ENCODE measurements around the gene SAMD4A.
A peak's percentile ranks its signal among the peaks of the same experiment; 100 is the strongest.
"Not testable (repeated sequence)": the region's sequence is repeated elsewhere in the genome, so short reads cannot be mapped to it uniquely, and the experiment has no call there.

SAMD4A gene

DNA sequence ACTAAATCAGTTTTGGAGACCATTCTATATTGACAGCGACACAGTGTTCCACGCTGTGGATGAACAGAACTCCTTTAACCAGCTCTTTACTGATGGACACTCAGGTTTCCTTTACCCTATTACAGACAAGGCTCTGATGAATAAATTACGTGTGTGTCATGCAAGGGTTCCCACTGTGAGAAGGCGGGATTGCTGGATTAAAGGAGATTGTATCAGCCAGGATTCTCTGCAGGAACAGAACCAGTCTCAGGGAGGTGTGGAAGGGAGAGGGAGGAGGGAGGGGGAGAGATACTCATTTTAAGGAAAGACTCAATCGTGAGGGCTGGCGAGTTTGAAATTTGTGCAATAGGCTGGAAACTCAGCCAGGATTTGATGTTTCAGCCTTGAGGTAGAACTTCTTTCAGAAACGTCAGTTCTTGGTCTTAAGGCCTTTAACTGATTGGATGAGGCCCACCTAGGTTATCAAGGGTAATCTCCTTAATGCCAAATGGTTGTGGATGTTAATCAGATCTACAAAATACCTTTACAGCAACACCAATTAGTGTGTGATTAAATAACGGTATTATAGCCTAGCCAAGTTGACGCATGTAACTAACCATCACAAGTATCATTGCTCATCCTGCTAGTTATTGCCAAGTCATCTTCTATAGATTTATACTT is 231.7 kb downstream of the SAMD4A start:
- no peak for FAIRE-seq
- no peak for DNase-seq (ENCODE audit: insufficient read length, low spot score)
- TF ChIP-seq POLR2A (IDR thresholded peaks at IDR 0.05; ENCODE audit: low read depth, low read length): no peak

DNA sequence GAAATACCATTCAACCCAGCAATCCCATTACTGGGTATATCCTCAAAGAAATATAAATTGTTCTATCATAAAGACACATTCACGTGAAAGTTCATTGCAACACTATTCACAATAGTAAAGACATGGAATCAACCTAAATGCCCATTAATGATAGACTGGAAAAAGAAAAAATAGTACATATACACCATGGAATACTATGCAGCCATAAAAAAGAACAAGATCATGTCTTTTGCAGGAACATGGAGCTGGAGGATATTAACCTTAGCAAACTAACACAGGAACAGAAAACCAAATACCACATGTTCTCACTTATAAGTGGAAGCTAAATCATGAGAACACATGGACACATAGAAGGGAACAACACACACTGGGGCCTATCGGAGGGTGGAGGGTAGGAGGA is 234.6 kb downstream of the SAMD4A start:
- FAIRE-seq; DNase-seq (ENCODE audit: insufficient read length, low spot score): not testable (repeated sequence)

DNA sequence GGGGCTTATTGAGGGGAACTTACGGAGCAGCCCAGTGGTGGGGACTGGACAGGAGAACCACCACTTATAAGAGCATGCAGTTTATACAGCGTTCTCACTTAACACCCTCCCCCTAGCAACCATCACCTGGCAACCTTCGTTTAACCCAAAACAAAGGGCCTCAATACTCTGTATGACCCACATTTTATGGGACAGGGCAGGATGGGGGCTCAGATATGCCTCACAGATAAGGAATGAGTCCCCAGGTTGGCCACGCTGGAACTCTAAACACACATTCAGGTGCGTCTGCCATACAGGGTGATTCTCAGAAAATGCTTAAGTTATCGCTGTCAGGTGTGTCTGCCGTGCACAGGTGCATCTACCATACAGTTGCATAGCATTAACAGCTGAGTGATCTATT is 236.5 kb downstream of the SAMD4A start:
- no peak for DNase-seq (ENCODE audit: insufficient read length, low spot score)
- TF ChIP-seq POLR2A (IDR thresholded peaks at IDR 0.05; ENCODE audit: low read depth, low read length): no peak
- FAIRE-seq: no peak

DNA sequence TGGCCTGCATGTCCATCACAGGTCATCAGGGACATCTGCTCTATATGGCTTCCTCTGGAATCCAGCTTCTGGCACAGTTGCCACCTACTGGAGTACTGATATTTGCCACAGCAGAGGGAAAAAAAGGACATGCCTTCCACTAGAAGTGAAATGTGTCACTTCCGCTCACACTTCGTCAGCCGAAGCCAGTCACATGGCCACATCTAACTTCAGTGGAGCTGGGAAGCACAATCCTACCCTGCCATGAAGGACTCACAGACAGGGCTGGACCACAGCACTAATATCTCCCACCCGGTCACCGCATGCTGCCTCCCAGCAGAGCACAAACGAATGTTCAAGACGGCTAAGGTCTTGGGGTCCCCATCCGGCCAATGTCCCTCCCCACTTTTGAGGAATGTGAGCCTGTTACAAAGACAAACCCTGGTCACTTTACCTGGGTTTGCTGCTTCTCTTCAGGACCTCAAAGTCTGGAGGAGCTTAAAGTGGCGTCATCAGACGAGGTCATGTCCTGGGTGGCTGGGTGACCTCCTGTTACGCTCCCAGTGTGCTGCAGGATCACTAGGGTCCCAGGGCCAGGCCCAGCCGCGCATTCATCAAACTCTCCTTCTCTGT is 237.1 kb downstream of the SAMD4A start:
- TF ChIP-seq POLR2A (IDR thresholded peaks at IDR 0.05; ENCODE audit: low read depth, low read length): no peak
- no peak for DNase-seq (ENCODE audit: insufficient read length, low spot score)
- FAIRE-seq: no peak

DNA sequence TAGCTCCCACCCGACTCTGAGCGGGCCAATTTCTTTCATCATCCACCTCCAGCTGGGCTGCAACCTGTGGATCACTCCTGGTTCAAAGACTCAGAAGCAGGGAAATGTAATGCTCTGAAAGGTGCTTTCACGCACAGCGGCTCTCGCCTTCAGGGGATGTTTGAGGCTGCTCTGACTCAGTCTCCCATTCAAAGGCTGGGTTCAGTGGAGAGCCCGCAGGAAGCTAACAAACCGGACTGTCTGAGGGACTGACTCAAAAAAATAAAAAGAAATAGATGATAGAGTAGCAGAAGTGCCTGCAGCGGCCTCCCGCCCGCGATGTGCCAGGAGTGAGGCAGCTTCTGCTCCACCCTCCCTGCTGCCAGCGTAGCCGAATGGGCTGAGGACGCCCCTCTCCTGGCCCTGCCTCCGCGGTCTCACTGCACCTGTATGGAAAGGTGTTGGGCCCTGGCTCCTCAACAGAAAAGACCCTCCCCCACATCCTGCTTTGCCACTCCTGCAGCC is 237.7 kb downstream of the SAMD4A start:
- TF ChIP-seq POLR2A (IDR thresholded peaks at IDR 0.05; ENCODE audit: low read depth, low read length): no peak
- FAIRE-seq (no peak), DNase-seq (ENCODE audit: insufficient read length, low spot score) (no peak)

DNA sequence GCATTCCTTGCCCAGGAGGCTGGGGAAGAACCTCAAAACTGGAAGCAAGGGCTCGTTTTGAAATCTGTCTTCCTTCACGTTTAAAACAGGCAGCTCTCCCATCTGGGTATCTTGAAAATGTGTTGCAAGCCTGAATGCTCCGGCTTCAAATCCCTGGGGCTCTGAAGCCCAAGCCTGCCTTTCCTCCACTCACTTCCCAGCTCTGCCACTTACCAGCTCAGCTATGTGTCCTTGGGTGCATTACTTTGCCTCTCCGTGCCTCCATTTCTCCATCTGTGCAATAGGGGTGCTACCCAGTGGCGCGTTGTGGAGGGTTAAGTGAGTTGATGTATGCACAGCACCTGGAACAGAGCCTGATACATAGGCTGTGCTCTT is 238.1 kb downstream of the SAMD4A start:
- DNase-seq (ENCODE audit: insufficient read length, low spot score) (no peak), FAIRE-seq (no peak)
- TF ChIP-seq POLR2A (IDR thresholded peaks at IDR 0.05; ENCODE audit: low read depth, low read length): no peak

DNA sequence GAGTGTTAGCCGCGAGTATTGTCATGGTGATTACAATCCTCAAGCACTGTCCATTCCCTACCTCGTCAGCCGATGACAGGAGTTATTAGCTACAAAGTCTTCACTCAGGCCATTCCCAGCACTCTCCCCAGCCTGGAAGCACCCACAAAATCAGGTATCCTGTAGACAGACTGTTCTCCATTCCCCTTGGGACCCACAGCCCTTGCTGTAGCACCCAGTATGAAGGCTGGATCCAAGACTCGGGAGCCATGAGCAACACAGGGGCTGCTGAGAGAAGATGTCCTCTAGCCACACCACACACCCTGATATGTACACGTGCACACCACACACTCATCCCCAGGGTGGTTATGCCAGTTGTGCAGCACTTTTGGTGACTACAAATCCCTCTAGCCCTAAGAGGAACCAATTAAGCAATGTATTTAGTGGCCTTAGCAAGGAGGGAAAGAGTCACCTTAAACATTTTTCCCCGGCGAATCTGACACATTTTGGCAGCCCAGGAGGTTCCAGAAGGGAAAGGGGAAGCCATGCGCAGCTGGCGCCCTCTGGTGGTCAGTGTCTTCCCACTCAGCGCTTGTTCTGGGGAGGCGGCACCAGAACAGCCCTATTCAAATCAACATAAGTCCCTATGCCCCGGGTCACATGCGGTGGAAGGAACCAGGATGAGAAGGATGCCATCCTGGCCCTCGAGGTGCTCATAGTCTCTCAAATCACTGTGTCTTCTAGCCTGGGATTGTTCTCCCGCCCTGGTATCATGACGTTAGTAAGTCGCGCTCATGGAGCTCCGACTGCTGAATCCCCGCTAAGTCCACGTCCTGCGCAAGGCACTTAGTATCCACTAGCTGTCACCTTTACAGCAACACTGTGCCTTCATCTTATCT is 238.8 kb downstream of the SAMD4A start:
- no peak for TF ChIP-seq POLR2A (IDR thresholded peaks at IDR 0.05; ENCODE audit: low read depth, low read length)
- no peak for FAIRE-seq
- peak; percentile 47 for DNase-seq (ENCODE audit: insufficient read length, low spot score)

DNA sequence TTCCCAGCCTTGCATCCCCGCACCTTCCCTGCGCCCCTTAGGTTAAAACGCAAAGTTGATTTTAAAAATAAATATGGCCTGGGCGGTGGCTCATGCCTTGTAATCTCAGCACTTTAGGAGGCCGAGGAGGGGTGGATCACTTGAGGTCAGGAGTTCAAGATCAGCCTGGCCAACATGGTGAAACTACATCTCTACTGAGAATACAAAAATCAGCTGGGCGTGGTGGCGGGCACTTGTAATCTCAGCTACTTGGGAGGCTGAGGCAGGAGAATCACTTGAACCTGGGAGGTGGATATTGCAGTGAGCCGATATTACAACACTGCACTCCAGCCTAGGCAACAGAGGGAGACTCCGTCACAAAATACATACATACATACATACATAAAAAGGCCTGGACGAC is 239.7 kb downstream of the SAMD4A start:
- no peak for TF ChIP-seq POLR2A (IDR thresholded peaks at IDR 0.05; ENCODE audit: low read depth, low read length)
- DNase-seq (ENCODE audit: insufficient read length, low spot score): no peak
- no peak for FAIRE-seq

DNA sequence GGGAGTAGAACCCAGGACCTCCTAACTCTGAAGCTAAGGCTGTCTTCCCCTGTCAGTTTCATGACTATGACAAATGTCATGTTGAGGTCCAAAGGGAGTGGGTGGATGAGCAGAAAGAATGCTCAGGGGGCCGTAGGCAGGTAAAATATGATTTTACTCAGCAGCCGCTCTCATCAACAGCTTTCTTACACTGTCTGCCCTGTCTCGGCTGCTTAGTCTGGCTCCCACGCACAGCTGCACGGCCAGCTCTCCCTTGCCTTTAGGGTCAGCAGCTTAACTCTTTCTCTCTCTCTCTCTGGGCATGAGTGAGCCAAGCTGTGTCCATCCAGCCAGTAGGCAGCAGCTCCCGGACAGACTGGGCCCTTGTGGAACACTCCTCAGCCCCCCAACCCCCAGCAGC is 240.5 kb downstream of the SAMD4A start:
- DNase-seq (ENCODE audit: insufficient read length, low spot score) (no peak), FAIRE-seq (no peak)
- no peak for TF ChIP-seq POLR2A (IDR thresholded peaks at IDR 0.05; ENCODE audit: low read depth, low read length)

DNA sequence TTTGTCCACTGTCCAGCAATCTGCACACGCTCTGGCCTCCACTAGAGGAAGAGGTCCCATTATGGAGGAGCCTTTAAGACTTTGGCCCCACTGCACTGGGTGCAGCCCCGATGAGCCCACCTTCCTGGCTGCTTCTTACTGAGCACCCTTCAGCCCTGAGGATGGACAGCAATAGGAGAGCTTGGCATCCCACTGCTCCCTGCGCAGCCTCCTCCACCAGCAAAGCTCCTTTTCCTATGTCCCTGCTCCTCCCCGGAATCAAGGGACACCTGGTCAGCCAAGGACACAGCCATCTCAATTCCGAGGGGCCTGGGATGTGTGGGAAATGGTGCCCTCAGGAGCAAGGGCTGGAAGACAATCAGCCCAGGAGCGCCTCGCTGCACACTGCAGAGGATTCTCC is 241.0 kb downstream of the SAMD4A start:
- no peak for FAIRE-seq
- no peak for TF ChIP-seq POLR2A (IDR thresholded peaks at IDR 0.05; ENCODE audit: low read depth, low read length)
- no peak for DNase-seq (ENCODE audit: insufficient read length, low spot score)

DNA sequence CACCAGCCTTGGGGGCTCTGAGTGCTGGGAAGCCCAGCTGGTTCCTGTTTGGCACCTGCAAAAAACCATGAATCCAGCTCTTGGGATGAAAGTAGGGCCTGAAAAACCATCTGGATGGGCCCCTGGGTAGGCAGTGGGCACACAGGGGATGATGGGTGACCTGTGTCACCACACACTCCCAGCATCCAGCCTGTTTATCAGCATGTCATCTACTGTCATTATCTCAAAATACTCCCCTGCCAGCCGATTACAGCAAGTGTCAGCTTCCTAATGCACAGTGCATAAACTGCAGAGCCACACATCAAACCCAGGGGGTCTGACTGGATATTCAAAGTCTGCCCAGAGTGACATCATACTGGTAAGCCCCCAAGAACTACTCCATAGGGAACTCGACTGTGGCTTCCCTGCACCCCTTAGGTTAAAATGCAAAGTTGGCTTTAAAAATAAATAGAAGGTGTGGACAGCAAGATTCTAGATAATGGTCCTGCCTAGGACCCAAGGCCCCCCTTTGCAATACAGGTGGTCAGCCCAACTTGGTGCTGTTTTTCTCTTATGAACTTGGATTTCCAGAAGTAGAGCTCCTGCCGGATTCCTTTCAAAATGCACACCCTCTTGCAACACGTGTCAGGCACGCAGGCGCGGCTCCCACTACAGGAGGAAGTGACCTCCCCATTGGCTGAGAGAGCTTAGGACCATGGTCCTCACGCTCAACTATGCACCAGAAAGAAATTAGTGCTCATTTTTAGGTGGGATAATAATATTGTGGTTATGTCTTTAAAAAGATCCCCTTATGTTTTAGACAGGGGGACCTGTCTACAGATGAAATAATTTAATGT is 241.6 kb downstream of the SAMD4A start:
- TF ChIP-seq POLR2A (IDR thresholded peaks at IDR 0.05; ENCODE audit: low read depth, low read length): no peak

DNA sequence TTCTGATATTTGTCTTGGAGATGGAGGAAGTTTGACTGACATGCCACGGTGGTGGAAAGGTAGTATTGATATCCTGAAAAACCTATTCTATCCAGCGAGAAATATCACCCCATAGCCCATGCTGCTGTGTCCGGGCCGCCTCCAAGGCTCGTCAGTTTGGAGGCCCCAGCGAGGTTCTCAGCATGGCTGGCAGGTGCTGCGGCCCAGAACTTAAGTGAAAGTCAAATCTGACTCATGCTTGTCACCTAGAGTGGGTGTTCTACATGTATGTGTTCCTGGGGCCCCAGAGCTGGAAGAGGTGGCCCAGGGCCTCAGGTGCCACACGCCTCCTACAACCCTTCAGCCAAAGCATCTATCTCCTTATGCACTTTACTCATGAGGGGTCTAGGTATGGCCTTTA is 242.8 kb downstream of the SAMD4A start:
- FAIRE-seq: no peak
- TF ChIP-seq POLR2A (IDR thresholded peaks at IDR 0.05; ENCODE audit: low read depth, low read length): no peak
- no peak for DNase-seq (ENCODE audit: insufficient read length, low spot score)

More for the DNA sequence above, 241.6 kb downstream of the SAMD4A start:
- DNase-seq (ENCODE audit: insufficient read length, low spot score) (no peak), FAIRE-seq (no peak)

DNA sequence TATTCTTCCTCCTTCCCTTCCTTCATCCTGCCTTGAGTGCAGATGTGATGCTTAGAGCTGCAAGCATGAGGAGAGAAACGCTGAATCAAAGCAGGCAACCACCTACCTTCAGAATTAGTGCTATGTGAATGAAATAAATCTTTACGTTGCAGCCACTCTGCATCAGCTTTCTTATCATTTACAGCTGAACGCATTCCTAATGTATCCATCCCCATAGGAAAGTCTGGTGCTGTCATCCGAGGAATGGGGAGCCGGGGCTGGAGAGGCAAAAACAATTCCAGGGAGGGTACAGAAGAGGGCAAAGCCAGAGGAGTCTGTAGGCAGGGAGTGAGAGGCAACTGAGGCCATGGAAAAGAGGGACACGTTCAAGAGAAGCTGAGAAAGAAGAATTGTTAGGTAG is 245.7 kb downstream of the SAMD4A start:
- no peak for TF ChIP-seq POLR2A (IDR thresholded peaks at IDR 0.05; ENCODE audit: low read depth, low read length)
- no peak for DNase-seq (ENCODE audit: insufficient read length, low spot score)
- FAIRE-seq: no peak

DNA sequence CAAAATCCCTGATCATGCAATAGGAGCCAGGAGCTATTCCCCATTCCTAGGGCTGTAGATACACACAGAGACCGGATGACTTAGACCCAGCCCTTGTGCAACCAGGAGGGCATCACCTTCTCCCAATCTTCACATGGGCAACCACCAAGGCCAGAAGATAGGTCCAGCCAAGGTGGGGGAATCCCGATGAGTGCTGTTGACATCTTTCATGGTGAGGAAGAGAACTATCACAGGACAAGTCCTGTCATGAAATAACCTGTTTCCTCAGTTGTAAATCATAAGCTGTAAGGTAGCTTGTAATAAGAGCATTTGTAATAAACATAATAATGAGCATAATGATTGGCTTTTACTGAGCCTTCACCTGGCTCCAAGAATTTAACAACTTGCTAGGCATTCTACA is 246.2 kb downstream of the SAMD4A start:
- no peak for TF ChIP-seq POLR2A (IDR thresholded peaks at IDR 0.05; ENCODE audit: low read depth, low read length)
- no peak for FAIRE-seq
- no peak for DNase-seq (ENCODE audit: insufficient read length, low spot score)

All from H54 (cell line).